ENCODE results near the gene VRK3.

VRK3 gene

DNA sequence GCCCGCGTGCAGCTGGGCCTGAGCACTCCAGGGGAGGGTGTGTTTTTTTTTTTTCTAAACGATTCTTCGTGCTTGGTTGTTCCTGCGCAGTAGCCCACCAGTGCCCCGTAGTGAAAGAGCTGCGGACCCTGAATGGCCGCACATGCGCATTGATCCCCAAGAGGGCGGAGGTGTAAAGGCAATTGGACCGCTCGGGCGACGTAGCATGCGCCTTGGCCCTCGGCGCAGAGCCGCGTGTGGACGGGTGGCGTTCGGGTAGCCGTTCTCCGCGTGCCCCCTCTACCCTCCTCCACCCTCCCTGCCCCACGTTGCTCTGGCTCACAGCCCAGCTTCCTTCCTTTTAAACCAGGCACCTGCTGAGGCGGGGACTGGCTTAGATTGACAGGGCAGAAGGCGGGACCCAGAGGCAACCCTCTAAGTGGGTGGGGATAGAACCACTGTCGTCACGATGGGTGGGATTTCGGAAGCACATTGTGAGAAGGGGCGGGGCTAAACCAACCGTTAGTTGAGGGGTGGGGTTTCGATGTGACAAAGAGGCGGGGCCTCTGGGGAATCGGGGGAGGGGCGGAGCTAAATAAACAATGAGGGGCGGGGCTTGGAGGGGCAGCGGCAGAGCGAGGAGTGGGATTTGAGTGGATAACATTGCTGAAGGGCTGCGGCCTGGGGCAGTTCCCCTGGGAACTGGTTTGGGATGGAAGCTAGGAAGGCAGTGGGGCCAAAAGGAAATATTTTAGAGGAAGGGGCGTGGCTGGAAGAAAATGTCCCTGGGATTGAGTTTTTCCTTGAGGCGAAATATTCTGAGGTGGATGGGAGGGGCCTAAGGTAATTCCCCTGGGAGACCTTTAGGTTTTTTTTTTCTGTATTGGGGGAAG is 95.3 kb downstream of the VRK3 start:
- FAIRE-seq = no peak

DNA sequence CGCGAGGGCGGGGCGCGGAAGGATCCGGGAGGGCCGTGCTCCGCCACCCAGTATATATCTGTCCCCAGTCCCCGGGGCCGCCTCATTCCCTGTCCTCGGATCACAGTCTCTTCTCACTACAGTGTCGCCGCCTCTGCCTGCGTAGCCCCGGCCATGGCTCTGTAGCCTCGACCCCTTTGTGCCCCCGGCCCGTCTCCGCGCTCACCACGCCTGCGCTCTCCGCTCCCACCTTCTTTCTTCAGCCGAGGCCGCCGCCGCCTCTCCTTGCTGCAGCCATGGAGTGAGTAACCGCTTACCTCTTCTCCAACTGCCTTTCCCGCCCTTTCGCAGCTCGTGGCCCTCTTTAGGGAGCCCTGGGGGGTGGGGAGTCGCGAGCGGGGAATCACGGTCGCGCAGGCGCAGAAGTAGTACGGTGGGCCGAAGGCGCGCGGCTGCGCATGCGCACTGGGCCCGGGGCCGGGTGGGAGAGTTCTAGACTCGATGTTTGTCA is 96.0 kb downstream of the VRK3 start, which contains the start of the genes ATF5 and NUP62:
TSS of gene ATF5 (plus strand) at position 85 of the 490 bp plus-strand sequence. CDS start 1,646 bp downstream, outside the sequence.
TSS of gene NUP62 (minus strand) at position 384 of the 490 bp plus-strand sequence. CDS start 19,697 bp downstream, outside the sequence.
- FAIRE-seq = no peak

- no peak for FAIRE-seq
These were observed 97.5 kb downstream of the VRK3 start for GRCh38 chr19:49927526-49928264.

DNA sequence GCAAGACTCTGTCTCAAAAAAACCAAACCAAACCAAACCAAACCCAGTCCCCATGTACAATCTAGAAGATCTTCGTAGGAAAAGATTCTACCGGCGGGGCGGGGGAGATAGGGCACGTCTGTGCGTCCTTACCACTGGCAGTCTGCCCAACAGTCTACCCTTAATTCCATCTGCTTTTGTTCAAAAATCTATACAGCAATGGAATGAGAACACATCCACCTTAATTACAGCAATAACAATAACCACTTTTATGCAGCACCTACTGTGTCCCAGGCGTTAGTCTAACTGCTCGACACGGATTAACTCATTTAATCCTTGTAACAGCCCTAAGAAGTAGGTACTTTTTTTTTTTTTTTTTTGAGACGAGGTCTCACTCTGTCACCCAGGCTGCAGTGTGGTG is 98.7 kb downstream of the VRK3 start:
- FAIRE-seq = no peak
